Measurements from ENCODE around the gene HDAC9. TPM values are rescaled to one million over a fixed set of nuclear protein-coding genes. Genes with fewer than 3 reads are reported as not detected.
A peak's percentile ranks its signal among the peaks of the same experiment; 100 is the strongest.

The HDAC9 gene
- total RNA-seq, 1 experiment from 2014 or later: 17.1 TPM

- Histone ChIP-seq H3K4me1 (ENCODE audit: control insufficient read depth, insufficient read depth, low read length) (0 out of 2 replicates have a peak, but pooled peaks cover 5% of the 10 kb centered on the region), H3K27ac (ENCODE audit: low read length) (peak overlapping the region; percentile 70; the same call in 1 of the 2 replicates), H3K9me3 (ENCODE audit: control insufficient read depth, insufficient read depth, low read depth, low read length) (no peaks in the 10 kb centered on the region), H3K36me3 (ENCODE audit: control insufficient read depth, insufficient read depth, low read length) (no peaks in the 10 kb centered on the region), H3K4me3 (ENCODE audit: low read depth in 2 of 2, low read length in 2 of 2) (no peak overlapping the region), H3K27me3 (ENCODE audit: control insufficient read depth, insufficient read depth, low read length) (no peaks in the 10 kb centered on the region)
- POLR2A ChIA-PET: no interaction called here
- CTCF ChIA-PET: no interaction called here
- BruUV-seq (replicated peaks): no TSS peak
- no peak for ATAC-seq
- intact Hi-C loops (cut with micrococcal nuclease; ENCODE audit: unreplicated experiment) (no loop called here), in situ Hi-C loops (cut with HindIII; ENCODE audit: low pct_unique_long_range_greater_than_20kb, low sequenced_read_pairs) (no loop called here)
- TF ChIP-seq CTCF (IDR thresholded peaks at IDR 0.05) (no peak), REST (IDR thresholded peaks at IDR 0.05; ENCODE audit: insufficient read depth in 1 of 2, low read depth in 2 of 2, low read length in 1 of 2) (no peak), TCF7L2 (IDR thresholded peaks at IDR 0.05; ENCODE audit: low read depth, low read length) (no peak), POLR2AphosphoS5 (IDR thresholded peaks at IDR 0.05; ENCODE audit: low read depth, low read length) (no peak), SIN3A (IDR thresholded peaks at IDR 0.05; ENCODE audit: borderline replicate concordance, insufficient read depth, low read depth, low read length) (no peak)
- no peak for DNase-seq (ENCODE audit: low read depth, low spot score)
Observed at GRCh38 chr7:18975689-18976280, 480.2 kb downstream of the HDAC9 start.

GRCh38 chr7:18976715-18977471, 481.3 kb downstream of the HDAC9 start:
- TF ChIP-seq TCF7L2 (IDR thresholded peaks at IDR 0.05; ENCODE audit: low read depth, low read length) (peak; percentile 26), CTCF (IDR thresholded peaks at IDR 0.05) (no peak)
- intact Hi-C loops (cut with micrococcal nuclease; ENCODE audit: unreplicated experiment): no loop called here
- no peak for DNase-seq (ENCODE audit: low read depth, low spot score)
- ChIA-PET POLR2A (no interaction called here), CTCF (no interaction called here)
- no peaks in the 10 kb centered on the region for H3K27me3 ChIP-seq (ENCODE audit: control insufficient read depth, insufficient read depth, low read length)
- in situ Hi-C loops (cut with HindIII; ENCODE audit: low pct_unique_long_range_greater_than_20kb, low sequenced_read_pairs): no loop called here
- peak; percentile 64; the same call in 1 of the 2 replicates for ATAC-seq
- H3K4me3 ChIP-seq (ENCODE audit: low read depth in 2 of 2, low read length in 2 of 2): no peak overlapping the region
- 0 out of 2 replicates have a peak, but pooled peaks cover 5% of the 10 kb centered on the region for H3K4me1 ChIP-seq (ENCODE audit: control insufficient read depth, insufficient read depth, low read length)
- H3K36me3 ChIP-seq (ENCODE audit: control insufficient read depth, insufficient read depth, low read length): no peaks in the 10 kb centered on the region
- H3K9me3 ChIP-seq (ENCODE audit: control insufficient read depth, insufficient read depth, low read depth, low read length): no peaks in the 10 kb centered on the region
- peak overlapping the region; percentile 70 for H3K27ac ChIP-seq (ENCODE audit: low read length)
- BruUV-seq (replicated peaks): no TSS peak
